Measurements from ENCODE around the gene ZCCHC7.
"Not testable (repeated sequence)": the region's sequence is repeated elsewhere in the genome, so short reads cannot be mapped to it uniquely, and the experiment has no call there.

ZCCHC7 gene

GRCh38 chr9:37372839-37373238, 252.5 kb downstream of the ZCCHC7 start:
- DNase-seq, result no peak

GRCh38 chr9:37373621-37374020, 253.2 kb downstream of the ZCCHC7 start:
- no peak for DNase-seq

GRCh38 chr9:37374892-37375291, 254.5 kb downstream of the ZCCHC7 start:
- no peak for DNase-seq

- DNase-seq, result no peak
Observed at GRCh38 chr9:37377688-37378612, 257.6 kb downstream of the ZCCHC7 start.

- DNase-seq, result no peak
Observed at GRCh38 chr9:37378613-37379004, 258.2 kb downstream of the ZCCHC7 start.

GRCh38 chr9:37379835-37380234, 259.5 kb downstream of the ZCCHC7 start:
- no peak for DNase-seq

GRCh38 chr9:37380570-37380969, 260.2 kb downstream of the ZCCHC7 start:
- no peak for DNase-seq

- peak in 1 of 56 donors; percentile 7 for DNase-seq
Observed at GRCh38 chr9:37381094-37381741, 260.8 kb downstream of the ZCCHC7 start.

- no peak for DNase-seq
Observed at GRCh38 chr9:37382161-37382981, 262.0 kb downstream of the ZCCHC7 start.

- no peak for DNase-seq
Observed at GRCh38 chr9:37382982-37383357, 262.6 kb downstream of the ZCCHC7 start.

GRCh38 chr9:37383393-37383792, 263.0 kb downstream of the ZCCHC7 start:
- no peak for DNase-seq

- no peak for DNase-seq
Observed at GRCh38 chr9:37383876-37384746, 263.7 kb downstream of the ZCCHC7 start.

- no peak for DNase-seq
Observed at GRCh38 chr9:37385286-37385685, 264.9 kb downstream of the ZCCHC7 start.

GRCh38 chr9:37386988-37387387, 266.6 kb downstream of the ZCCHC7 start:
- peak in 1 of 56 donors; percentile 5 for DNase-seq

GRCh38 chr9:37390759-37391158, 270.4 kb downstream of the ZCCHC7 start:
- DNase-seq, result no peak

- DNase-seq, result no peak
Observed at GRCh38 chr9:37392272-37392671, 271.9 kb downstream of the ZCCHC7 start.

- no peak for DNase-seq
Observed at GRCh38 chr9:37395229-37395628, 274.9 kb downstream of the ZCCHC7 start.

- no peak for DNase-seq
Observed at GRCh38 chr9:37395663-37396062, 275.3 kb downstream of the ZCCHC7 start.

GRCh38 chr9:37397948-37398347, 277.6 kb downstream of the ZCCHC7 start:
- DNase-seq, result not testable (repeated sequence)

GRCh38 chr9:37398464-37399025, 278.2 kb downstream of the ZCCHC7 start:
- no peak for DNase-seq

GRCh38 chr9:37399336-37399735, 279.0 kb downstream of the ZCCHC7 start:
- no peak for DNase-seq
